SK-N-SH treated with all-trans-retinoic acid at 6 μM for 48 hours (cell line): ENCODE results near the gene BCAT1.

ENCODE experiments used
- CSDC2 ChIP-seq: fragments of 250-450 bp; sonication (Bioruptor Pico); IDR thresholded peaks from 2 replicates; pipeline ENCODE4 v1.5.0; 2020; ENCODE audit warnings: mild to moderate bottlenecking, moderate library complexity
- OSR1 ChIP-seq: fragments of 250-450 bp; sonication (Bioruptor Pico); IDR thresholded peaks from 2 replicates; pipeline ENCODE4 v1.8.0; 2022; ENCODE audit warnings: moderate library complexity, mild to moderate bottlenecking, inconsistent platforms
- ZFP30 ChIP-seq: fragments of 450-650 bp; formaldehyde crosslinking; IDR thresholded peaks from 2 replicates; pipeline ENCODE4 v1.5.0; 2022; ENCODE audit warnings: mild to moderate bottlenecking, moderate library complexity
- TF ChIP-seq, protein P1 (sequence below): fragments of 250-450 bp; sonication (Bioruptor Pico); IDR thresholded peaks from 2 replicates; pipeline ENCODE4 v1.8.0; 2020; ENCODE audit warnings: mild to moderate bottlenecking, moderate library complexity, borderline replicate concordance
- TF ChIP-seq, protein P2 (sequence below): fragments of 250-450 bp; sonication (Bioruptor Pico); IDR thresholded peaks from 2 replicates; pipeline ENCODE4 v1.5.1; 2021; ENCODE audit warnings: mild to moderate bottlenecking, moderate library complexity

DNA sequence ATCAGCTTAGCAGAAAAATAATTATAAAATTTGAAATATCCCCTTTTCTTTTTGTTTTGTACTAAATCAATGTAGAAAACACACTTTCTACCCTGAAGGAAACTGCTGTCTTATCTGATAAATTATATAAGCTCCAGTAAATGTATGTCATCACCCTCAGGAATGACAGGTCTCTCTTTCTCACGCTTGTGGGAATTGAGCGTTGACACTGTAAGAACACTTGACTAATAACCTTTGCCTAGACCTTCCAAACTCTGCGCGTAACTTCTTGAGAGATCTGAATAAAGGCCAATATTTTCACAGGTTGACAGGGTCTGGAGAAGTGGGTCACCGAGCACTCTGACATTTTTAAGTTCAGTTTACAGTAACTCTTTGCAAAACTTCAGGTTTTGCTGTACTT, 138.5 kb downstream of the BCAT1 start:
- TF ChIP-seq, protein P1, sequence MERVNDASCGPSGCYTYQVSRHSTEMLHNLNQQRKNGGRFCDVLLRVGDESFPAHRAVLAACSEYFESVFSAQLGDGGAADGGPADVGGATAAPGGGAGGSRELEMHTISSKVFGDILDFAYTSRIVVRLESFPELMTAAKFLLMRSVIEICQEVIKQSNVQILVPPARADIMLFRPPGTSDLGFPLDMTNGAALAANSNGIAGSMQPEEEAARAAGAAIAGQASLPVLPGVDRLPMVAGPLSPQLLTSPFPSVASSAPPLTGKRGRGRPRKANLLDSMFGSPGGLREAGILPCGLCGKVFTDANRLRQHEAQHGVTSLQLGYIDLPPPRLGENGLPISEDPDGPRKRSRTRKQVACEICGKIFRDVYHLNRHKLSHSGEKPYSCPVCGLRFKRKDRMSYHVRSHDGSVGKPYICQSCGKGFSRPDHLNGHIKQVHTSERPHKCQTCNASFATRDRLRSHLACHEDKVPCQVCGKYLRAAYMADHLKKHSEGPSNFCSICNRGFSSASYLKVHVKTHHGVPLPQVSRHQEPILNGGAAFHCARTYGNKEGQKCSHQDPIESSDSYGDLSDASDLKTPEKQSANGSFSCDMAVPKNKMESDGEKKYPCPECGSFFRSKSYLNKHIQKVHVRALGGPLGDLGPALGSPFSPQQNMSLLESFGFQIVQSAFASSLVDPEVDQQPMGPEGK (CRISPR knock-in tag) = no peak
- TF ChIP-seq, protein P2, sequence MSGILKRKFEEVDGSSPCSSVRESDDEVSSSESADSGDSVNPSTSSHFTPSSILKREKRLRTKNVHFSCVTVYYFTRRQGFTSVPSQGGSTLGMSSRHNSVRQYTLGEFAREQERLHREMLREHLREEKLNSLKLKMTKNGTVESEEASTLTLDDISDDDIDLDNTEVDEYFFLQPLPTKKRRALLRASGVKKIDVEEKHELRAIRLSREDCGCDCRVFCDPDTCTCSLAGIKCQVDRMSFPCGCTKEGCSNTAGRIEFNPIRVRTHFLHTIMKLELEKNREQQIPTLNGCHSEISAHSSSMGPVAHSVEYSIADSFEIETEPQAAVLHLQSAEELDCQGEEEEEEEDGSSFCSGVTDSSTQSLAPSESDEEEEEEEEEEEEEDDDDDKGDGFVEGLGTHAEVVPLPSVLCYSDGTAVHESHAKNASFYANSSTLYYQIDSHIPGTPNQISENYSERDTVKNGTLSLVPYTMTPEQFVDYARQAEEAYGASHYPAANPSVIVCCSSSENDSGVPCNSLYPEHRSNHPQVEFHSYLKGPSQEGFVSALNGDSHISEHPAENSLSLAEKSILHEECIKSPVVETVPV (CRISPR knock-in tag) = no peak
- no peak for TF ChIP-seq OSR1 (CRISPR knock-in tag)
- TF ChIP-seq ZFP30 (CRISPR knock-in tag) = no peak
- no peak for TF ChIP-seq CSDC2
